Measurements from ENCODE around the gene TMEM44.

DNA sequence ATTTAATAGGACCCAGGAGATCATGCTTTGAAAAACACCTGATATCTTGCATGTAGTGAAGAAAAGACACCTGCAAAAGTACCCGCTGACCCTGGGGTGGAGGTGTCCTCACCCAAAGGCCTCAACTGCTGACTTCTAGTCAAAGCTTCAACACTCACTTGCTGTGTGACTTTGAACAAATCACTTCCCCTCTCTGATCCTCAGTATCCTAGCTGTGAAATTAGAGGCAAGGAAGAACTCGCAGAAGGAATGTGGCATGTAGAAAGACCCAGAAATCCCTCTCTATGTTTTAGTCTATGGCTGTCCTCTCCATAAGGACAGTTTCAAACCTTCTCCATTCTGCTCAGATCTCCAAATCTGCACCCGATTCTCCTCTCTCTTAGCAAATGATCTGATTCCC is 93.7 kb downstream of the TMEM44 start:
- TF ChIP-seq FOSL1 (tag; conservative IDR thresholded peaks at IDR 0.05) (no peak), HDGF (IDR thresholded peaks at IDR 0.05) (no peak), EZH2 (IDR thresholded peaks at IDR 0.05; ENCODE audit: borderline replicate concordance, low read depth, low read length) (no peak), AFF4 (CRISPR knock-in tag; IDR thresholded peaks at IDR 0.05) (no peak), TRIM24 (IDR thresholded peaks at IDR 0.05) (no peak), CTCF (IDR thresholded peaks at IDR 0.05 in 2 of 3, conservative IDR thresholded peaks at IDR 0.05 in 1 of 3; ENCODE audit: insufficient read depth in 2 of 3, low read depth in 1 of 3, low read length in 3 of 3) (no peak), POU5F1 (IDR thresholded peaks at IDR 0.05; ENCODE audit: borderline replicate concordance, low read depth, low read length, partially characterized antibody) (no peak), ZMIZ1 (IDR thresholded peaks at IDR 0.05; ENCODE audit: low read depth in 2 of 2, low read length in 2 of 2) (no peak), MTF1 (CRISPR knock-in tag; IDR thresholded peaks at IDR 0.05; ENCODE audit: borderline replicate concordance) (no peak), ZNF184 (CRISPR knock-in tag; IDR thresholded peaks at IDR 0.05) (no peak), ZNF282 (CRISPR knock-in tag; IDR thresholded peaks at IDR 0.05) (no peak), TSC22D4 (tag; IDR thresholded peaks at IDR 0.05) (no peak)
- TF ChIP-seq, protein P1, sequence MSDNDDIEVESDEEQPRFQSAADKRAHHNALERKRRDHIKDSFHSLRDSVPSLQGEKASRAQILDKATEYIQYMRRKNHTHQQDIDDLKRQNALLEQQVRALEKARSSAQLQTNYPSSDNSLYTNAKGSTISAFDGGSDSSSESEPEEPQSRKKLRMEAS (CRISPR knock-in tag; IDR thresholded peaks at IDR 0.05) = no peak
- TF ChIP-seq, protein P2, sequence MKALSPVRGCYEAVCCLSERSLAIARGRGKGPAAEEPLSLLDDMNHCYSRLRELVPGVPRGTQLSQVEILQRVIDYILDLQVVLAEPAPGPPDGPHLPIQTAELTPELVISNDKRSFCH (CRISPR knock-in tag; IDR thresholded peaks at IDR 0.05) = no peak
- TF ChIP-seq, protein P2 (tag; IDR thresholded peaks at IDR 0.05) = no peak
